Measurements from ENCODE around the gene HIVEP3.
A peak's percentile ranks its signal among the peaks of the same experiment; 100 is the strongest.

The HIVEP3 gene

GRCh38 chr1:41573785-41574713 lies 344.7 kb downstream of the HIVEP3 start:
- no peak overlapping the region for H3K27ac ChIP-seq
- no peak overlapping the region for H3K4me3 ChIP-seq
- peak; percentile 84 for DNase-seq (ENCODE audit: low spot score)
- TF ChIP-seq, protein P1, sequence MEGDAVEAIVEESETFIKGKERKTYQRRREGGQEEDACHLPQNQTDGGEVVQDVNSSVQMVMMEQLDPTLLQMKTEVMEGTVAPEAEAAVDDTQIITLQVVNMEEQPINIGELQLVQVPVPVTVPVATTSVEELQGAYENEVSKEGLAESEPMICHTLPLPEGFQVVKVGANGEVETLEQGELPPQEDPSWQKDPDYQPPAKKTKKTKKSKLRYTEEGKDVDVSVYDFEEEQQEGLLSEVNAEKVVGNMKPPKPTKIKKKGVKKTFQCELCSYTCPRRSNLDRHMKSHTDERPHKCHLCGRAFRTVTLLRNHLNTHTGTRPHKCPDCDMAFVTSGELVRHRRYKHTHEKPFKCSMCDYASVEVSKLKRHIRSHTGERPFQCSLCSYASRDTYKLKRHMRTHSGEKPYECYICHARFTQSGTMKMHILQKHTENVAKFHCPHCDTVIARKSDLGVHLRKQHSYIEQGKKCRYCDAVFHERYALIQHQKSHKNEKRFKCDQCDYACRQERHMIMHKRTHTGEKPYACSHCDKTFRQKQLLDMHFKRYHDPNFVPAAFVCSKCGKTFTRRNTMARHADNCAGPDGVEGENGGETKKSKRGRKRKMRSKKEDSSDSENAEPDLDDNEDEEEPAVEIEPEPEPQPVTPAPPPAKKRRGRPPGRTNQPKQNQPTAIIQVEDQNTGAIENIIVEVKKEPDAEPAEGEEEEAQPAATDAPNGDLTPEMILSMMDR (IDR thresholded peaks at IDR 0.05): peak; percentile 76

- TF ChIP-seq, protein P1 (IDR thresholded peaks at IDR 0.05): no peak
- Histone ChIP-seq H3K4me3 (no peak overlapping the region), H3K27ac (no peak overlapping the region)
- DNase-seq (ENCODE audit: low spot score): peak; percentile 16
These were observed 345.5 kb downstream of the HIVEP3 start for GRCh38 chr1:41573194-41573593.

- no peak overlapping the region for H3K4me3 ChIP-seq
- peak; percentile 41 for DNase-seq (ENCODE audit: low spot score)
- TF ChIP-seq, protein P1 (IDR thresholded peaks at IDR 0.05): no peak
- no peak overlapping the region for H3K27ac ChIP-seq
These were observed 346.5 kb downstream of the HIVEP3 start for GRCh38 chr1:41572224-41572623.

GRCh38 chr1:41571041-41571440 lies 347.7 kb downstream of the HIVEP3 start:
- TF ChIP-seq, protein P1 (IDR thresholded peaks at IDR 0.05): no peak
- peak; percentile 24 for DNase-seq (ENCODE audit: low spot score)
- no peak overlapping the region for H3K27ac ChIP-seq
- no peak overlapping the region for H3K4me3 ChIP-seq

DNA sequence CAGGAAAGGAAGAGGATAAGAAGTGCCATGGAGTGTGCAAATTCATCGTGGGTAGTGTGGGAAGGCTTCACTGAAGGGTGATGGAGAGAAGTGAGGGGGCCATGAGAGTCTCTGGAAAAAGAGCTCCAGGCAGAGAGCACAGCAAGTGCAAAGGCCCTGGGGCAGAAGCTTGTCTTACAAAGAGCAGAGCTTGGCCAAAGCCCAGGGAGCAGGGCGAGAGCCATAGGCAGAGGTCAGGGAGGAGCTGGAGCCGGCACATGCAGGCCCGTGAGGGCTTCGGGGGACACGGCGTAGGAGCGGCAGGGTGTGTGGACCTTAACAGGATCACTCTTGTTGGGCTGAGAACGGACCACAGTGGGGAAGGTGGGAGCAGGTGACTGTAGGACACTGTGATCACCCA lies 350.5 kb downstream of the HIVEP3 start:
- no peak for DNase-seq (ENCODE audit: low spot score)
- TF ChIP-seq, protein P1 (IDR thresholded peaks at IDR 0.05): no peak
- no peak overlapping the region for H3K4me3 ChIP-seq
- no peak overlapping the region for H3K27ac ChIP-seq

- TF ChIP-seq, protein P1 (IDR thresholded peaks at IDR 0.05): no peak
- H3K4me3 ChIP-seq: no peak overlapping the region
- H3K27ac ChIP-seq: no peak overlapping the region
- DNase-seq (ENCODE audit: low spot score): no peak
These were observed 351.8 kb downstream of the HIVEP3 start for GRCh38 chr1:41566969-41567368.

Data from coronary artery (tissue), 2 donors.